GM13976 (cell line): ENCODE measurements around the gene PCDH18.
"Not testable (repeated sequence)": the region's sequence is repeated elsewhere in the genome, so short reads cannot be mapped to it uniquely, and the experiment has no call there.

ENCODE experiments used
- DNase-seq: peaks from one replicate; pipeline ENCODE4 v3.0.0; 2012; ENCODE audit warnings: low spot score
- in situ Hi-C: fragments of 300-500 bp; cut with MboI; formaldehyde crosslinking; loops from one replicate; pipeline ENCODE4 v1.12.0; 2022; ENCODE audit warnings: low sequenced_read_pairs, mixed read lengths, inconsistent platforms; ENCODE audit not compliant: unreplicated experiment
- TF ChIP-seq, protein P1 (sequence below): IDR thresholded peaks from 2 replicates; pipeline ENCODE4 v1.5.1; 2012; ENCODE audit warnings: borderline replicate concordance, mild to moderate bottlenecking; ENCODE audit not compliant: insufficient read depth; ENCODE audit errors: extremely low read depth, missing control alignments, control extremely low read depth

PCDH18 gene

DNA sequence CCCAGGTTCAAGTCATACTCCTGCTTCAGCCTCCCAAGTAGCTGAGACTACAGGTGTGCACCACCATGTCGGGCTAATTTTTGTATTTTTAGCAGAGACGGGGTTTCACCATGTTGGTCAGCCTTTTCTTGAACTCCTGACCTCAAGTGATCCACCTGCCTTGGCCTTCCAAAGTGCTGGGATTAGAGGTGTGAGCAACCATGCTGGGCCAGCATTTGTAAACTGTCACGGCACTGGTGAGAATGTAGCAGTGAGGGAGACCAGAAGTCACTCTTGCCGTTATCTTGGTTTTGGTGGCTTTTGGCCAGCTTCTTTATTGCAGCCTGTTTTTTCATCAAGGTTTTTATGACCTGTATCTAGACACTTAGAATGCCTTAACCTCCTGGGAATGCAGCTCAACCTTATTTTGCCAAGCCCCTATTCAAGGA lies 22.4 kb downstream of the PCDH18 start:
- in situ Hi-C loops, result no loop called here
- TF ChIP-seq, protein P1, sequence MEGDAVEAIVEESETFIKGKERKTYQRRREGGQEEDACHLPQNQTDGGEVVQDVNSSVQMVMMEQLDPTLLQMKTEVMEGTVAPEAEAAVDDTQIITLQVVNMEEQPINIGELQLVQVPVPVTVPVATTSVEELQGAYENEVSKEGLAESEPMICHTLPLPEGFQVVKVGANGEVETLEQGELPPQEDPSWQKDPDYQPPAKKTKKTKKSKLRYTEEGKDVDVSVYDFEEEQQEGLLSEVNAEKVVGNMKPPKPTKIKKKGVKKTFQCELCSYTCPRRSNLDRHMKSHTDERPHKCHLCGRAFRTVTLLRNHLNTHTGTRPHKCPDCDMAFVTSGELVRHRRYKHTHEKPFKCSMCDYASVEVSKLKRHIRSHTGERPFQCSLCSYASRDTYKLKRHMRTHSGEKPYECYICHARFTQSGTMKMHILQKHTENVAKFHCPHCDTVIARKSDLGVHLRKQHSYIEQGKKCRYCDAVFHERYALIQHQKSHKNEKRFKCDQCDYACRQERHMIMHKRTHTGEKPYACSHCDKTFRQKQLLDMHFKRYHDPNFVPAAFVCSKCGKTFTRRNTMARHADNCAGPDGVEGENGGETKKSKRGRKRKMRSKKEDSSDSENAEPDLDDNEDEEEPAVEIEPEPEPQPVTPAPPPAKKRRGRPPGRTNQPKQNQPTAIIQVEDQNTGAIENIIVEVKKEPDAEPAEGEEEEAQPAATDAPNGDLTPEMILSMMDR, result no peak
- no peak for DNase-seq

- TF ChIP-seq, protein P1, result no peak
- DNase-seq, result no peak
- in situ Hi-C loops, result no loop called here
Observed at GRCh38 chr4:137502339-137503129, 29.8 kb downstream of the PCDH18 start.

DNA sequence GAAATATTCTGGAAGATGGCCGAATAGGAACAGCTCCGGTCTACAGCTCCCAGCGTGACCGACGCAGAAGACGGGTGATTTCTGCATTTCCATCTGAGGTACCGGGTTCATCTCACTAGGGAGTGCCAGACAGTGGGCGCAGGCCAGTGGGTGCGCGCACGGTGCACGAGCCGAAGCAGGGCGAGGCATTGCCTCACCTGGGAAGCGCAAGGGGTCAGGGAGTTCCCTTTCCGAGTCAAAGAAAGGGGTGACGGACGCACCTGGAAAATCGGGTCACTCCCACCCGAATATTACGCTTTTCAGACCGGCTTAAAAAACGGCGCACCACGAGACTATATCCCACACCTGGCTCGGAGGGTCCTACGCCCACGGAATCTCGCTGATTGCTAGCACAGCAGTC lies 36.0 kb downstream of the PCDH18 start:
- in situ Hi-C loops, DNase-seq: not testable (repeated sequence)

DNA sequence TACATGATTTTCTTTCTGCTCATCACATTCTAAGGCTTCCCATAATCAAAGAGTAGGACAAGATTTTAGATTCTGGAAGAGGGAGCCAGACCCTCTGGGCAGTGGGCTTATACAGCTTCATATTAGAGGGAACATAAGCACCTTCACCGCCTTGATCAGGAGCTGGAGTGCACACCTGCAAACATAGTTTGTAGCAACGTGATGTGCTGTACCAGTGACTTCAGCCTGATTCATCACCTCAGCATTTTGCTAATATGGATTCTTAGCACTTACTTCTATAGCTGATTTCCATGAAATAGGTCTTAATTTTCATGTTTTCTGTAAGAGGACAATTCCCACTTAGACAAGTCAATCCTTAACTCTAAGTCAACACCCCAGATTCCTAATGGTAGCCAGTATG lies 36.7 kb downstream of the PCDH18 start:
- TF ChIP-seq, protein P1, result no peak
- in situ Hi-C loops, result no loop called here
- DNase-seq, result no peak

- DNase-seq, in situ Hi-C loops: not testable (repeated sequence)
Observed at GRCh38 chr4:137483313-137483959, 48.9 kb downstream of the PCDH18 start.

DNA sequence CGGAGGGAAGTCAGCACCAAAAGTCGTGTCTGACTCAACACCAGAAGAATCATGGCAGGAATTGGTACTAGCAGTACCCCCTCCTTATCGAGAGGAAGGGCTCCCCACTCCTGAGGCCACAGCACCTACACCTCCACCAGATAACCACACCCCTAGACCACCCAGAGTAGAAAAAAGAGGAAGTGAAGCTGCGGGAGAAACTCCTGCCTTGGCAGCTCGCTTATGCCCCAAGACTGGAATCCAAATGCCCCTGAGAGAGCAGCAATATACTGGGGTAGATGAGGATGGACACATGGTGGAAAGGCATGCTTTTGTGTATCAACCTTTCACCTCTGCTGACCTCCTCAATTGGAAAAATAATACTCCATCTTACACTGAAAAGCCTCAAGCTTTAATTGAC lies 52.6 kb downstream of the PCDH18 start:
- in situ Hi-C loops, DNase-seq: not testable (repeated sequence)

DNA sequence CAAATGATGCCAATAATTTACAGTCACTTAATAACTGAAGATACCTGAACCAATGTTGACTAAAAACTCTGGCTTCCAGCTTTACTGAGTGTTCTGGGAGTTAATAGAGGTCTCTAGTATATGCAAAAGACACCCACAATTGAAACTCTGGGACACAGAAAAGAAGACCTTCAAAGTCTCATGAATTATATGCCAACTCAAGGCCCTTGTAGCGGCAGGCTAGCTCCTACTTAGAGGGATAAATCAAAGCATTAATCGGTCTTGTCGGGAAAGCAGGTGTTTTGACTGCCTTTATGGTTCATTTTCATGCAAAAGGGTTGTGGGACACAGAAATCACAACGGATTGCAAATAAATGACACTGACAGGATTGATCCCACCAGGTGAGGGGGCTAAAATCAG lies 55.9 kb downstream of the PCDH18 start:
- in situ Hi-C loops, result no loop called here
- no peak for DNase-seq
- TF ChIP-seq, protein P1, result no peak

DNA sequence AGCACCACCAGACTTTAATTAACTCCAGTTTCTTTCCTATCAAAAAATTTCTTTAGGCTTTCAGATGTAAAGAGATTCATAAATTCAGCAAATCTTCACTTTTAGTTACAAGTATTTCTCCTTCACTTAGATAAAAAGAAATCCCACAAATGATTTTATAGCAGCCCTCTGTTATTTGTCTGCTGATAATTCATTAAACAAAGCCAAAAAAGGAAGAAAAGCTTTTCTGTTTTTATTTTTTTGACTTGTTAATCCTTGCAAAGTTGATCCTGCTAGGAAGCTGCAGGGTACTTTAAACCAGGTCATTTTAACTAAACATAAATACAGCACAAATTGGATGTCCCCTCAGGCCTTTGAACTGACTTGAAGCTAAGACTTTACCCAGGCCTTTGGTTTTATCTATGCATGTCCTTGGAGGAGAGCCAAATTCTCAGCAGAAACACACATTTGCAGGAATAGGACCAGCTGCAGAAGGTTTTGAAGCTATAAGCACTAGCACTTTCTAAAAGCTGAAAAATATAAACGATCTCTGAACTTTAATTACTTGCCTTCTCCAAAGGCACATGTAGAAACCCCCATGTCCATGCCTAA lies 57.5 kb downstream of the PCDH18 start:
- TF ChIP-seq, protein P1, result no peak
- in situ Hi-C loops, result no loop called here
- DNase-seq, result no peak
